Measurements from ENCODE around the gene CDNF. TPM values are rescaled to one million over a fixed set of nuclear protein-coding genes. Genes with fewer than 3 reads are reported as not detected.

CDNF gene
- total RNA-seq, result 1.6 TPM

GRCh38 chr10:14837757-14838581 lies at the start of gene CDNF, which contains the start of the genes HSPA14 and MSANTD7:
CDNF (minus strand) TSS chr10:14838037; CDS start chr10:14837946, 91 bp downstream.
HSPA14 (plus strand) TSS chr10:14838306; CDS start chr10:14838403, 97 bp downstream.
MSANTD7 (plus strand) TSS chr10:14838306; CDS start chr10:14842285, 3,979 bp downstream.

GRCh38 chr10:14878266-14879123 lies 40.7 kb upstream of the CDNF start, which contains the start of gene SUV39H2:
SUV39H2 (plus strand) TSS chr10:14878866; CDS start chr10:14878889, 23 bp downstream.

GRCh38 chr10:14774797-14775196 lies 63.0 kb downstream of the CDNF start, which contains the start of gene FAM107B:
FAM107B (minus strand) TSS chr10:14774897; CDS start chr10:14774663, 234 bp downstream.

Other genes starting within 250 kb of the CDNF start
- 51.2 TPM for gene FAM107B, start 63.1 kb downstream of the CDNF start, total RNA-seq
- 15.2 TPM for gene HSPA14, start 269 bp upstream of the CDNF start, total RNA-seq
- 25.1 TPM for gene MSANTD7, start 269 bp upstream of the CDNF start, total RNA-seq
- 27.9 TPM for gene SUV39H2, start 40.8 kb upstream of the CDNF start, total RNA-seq
- gene DCLRE1C, start 116.1 kb upstream of the CDNF start, total RNA-seq, result 12.7 TPM
- gene MEIG1, start 121.4 kb upstream of the CDNF start, total RNA-seq, result not detected
- gene OLAH, start 205.9 kb upstream of the CDNF start, total RNA-seq, result not detected